ENCODE results near the gene TLR9.

TLR9 gene

DNA sequence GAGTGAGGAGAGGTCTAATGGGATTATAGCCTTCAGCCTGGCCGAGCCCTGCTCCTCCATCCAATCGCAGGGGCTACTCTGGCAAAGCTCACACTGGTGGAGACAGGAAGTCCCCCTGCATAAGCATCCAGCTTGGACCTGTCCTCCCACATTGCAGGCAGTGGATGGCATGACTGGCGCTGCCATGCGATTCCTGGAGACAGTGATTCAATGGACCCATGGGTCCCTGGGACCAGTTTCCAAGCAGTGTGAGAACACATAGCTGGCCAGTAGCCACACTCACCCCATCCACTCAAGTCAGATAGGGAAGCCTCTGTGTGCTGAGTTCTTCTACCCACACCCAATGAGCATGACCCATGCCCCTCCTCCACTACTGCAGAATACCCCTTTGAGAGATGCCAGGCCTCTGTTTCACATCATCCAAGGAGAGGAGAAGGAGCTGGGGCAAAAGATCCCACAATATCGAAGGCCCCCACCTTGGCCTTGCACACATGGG is 53.1 kb downstream of the TLR9 start:
- no peak for DNase-seq (ENCODE audit: low spot score)

DNA sequence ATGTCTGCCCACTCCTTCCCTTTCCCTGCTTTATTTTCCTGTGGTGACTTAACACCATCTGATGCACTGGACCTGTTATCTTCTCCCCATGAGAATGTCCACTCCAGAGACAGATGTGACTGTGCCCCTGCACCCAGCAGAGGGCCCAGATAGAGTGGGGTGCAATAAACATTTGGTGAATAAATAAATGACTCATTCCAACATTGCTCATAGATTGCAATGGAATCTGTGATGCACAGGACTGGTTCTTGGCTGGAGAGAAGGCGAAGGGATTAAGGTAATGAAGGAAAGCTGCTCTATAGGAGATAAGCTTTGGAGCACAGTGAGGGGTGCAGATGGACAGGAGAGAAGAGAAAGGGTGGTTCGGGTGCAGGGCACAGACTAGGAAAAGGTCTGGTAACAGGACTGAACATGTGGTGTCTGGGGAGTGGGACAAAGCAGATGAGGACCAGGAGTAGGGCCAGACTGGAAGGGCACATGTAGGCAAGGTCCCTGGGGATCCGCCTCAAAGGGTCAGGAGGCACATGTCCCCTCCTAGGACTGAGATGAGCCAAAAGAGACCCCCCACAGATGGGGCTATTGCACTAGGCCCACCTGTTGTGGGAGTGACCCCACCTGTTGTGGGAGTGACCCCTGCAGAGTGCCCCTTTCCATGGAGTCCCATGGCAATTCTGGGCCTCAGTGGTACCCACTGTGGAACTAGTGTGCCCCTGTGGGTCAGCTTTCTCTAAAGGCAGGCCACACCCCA is 53.8 kb downstream of the TLR9 start:
- peak; percentile 7 for DNase-seq (ENCODE audit: low spot score)

Data from kidney capillary endothelial cell (primary cell).